Measurements from ENCODE around the gene ZNRF2.

DNA sequence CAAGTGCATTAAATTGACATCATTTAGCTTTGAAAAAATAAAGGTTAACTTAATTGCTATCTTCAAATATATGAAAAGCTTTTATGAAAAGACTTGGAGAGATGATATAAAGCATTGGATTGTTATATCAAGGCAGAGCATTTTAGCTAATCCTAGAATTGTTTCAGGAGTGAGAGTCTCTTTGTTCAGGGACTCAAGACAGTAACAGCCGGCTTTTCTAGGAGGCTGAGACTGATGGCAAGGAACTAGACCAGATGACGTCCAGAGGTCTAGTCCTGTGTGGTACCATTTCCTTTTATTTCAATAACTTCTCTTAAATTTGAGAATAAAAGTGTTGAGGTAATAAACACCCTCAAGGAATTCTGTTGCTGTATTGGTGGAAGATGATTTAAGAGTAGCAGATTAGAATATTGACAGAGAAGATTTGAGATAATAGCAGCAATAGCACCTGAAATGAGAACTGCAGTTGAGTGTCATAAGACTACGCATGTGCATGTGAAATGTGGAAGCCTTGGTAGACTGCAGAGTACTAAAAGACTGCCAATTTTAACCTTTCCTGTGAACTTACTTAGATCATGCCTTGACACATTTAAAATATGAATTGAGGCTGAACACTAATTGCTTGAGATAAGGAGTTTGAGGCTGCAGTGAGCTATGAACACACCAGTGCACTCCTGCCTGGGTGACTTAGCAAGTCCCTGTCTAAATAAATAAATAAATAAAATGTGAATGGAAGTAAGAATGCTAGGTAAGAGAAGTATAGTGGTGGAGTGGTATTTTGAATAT lies 79.6 kb downstream of the ZNRF2 start:
- TF ChIP-seq, protein P1, sequence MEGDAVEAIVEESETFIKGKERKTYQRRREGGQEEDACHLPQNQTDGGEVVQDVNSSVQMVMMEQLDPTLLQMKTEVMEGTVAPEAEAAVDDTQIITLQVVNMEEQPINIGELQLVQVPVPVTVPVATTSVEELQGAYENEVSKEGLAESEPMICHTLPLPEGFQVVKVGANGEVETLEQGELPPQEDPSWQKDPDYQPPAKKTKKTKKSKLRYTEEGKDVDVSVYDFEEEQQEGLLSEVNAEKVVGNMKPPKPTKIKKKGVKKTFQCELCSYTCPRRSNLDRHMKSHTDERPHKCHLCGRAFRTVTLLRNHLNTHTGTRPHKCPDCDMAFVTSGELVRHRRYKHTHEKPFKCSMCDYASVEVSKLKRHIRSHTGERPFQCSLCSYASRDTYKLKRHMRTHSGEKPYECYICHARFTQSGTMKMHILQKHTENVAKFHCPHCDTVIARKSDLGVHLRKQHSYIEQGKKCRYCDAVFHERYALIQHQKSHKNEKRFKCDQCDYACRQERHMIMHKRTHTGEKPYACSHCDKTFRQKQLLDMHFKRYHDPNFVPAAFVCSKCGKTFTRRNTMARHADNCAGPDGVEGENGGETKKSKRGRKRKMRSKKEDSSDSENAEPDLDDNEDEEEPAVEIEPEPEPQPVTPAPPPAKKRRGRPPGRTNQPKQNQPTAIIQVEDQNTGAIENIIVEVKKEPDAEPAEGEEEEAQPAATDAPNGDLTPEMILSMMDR (IDR thresholded peaks at IDR 0.05), result no peak
- TF ChIP-seq ZFX (IDR thresholded peaks at IDR 0.05; ENCODE audit: borderline replicate concordance), result no peak
